Thyroid gland (tissue), 4 donors: ENCODE measurements around the gene DENND5A. TPM values are rescaled to one million over a fixed set of nuclear protein-coding genes. Genes with fewer than 3 reads are reported as not detected.

Experiments used
- DNase-seq, 2 donors: peaks; one replicate each; pipeline ENCODE4 v3.0.0-alpha.2; 2019
- H3K27ac ChIP-seq, 3 donors: fragments of 200-600 bp; sonication (generic); 1 replicate in 2 of 3; 2 replicates in 1 of 3; pipeline ENCODE4 v1.5.1; 2016 to 2019; ENCODE audit warnings: mild to moderate bottlenecking in 1 of 3, moderate library complexity in 1 of 3
- H3K27me3 ChIP-seq: fragments of 200-600 bp; sonication (generic); one replicate; pipeline ENCODE4 v1.5.1; 2019
- H3K36me3 ChIP-seq, 2 donors: fragments of 200-600 bp; sonication (generic); one replicate each; pipeline ENCODE4 v1.5.1; 2016 to 2019
- H3K4me1 ChIP-seq, 2 donors: fragments of 200-600 bp; sonication (generic); one replicate each; pipeline ENCODE4 v1.5.1; 2017 to 2019
- H3K4me3 ChIP-seq, 3 donors: fragments of 200-600 bp; sonication (generic); replicated peaks in 1 of 3; 1 replicate in 2 of 3; 2 replicates in 1 of 3; pipeline ENCODE4 v1.5.1; 2016; ENCODE audit warnings: mild to moderate bottlenecking in 1 of 3
- H3K9me3 ChIP-seq: fragments of 200-600 bp; sonication (generic); one replicate; pipeline ENCODE4 v1.5.1; 2017
- POLR2A ChIP-seq, 2 donors: fragments of 450-650 bp; IDR thresholded peaks; one replicate each; pipeline ENCODE4 v1.6.1; 2017; ENCODE audit warnings: antibody characterized with exemption in 2 of 2, mild to moderate bottlenecking in 2 of 2, moderate library complexity in 1 of 2
- WGBS, 2 donors: methylation state at CpG; one replicate each; pipeline ENCODE4 v1.1.5; 2017; 5-methylcytosine and 5-hydroxymethylcytosine counted together
- intact Hi-C: fragments of 100-400 bp; cut with DNase I; formaldehyde crosslinking; loops from one replicate; pipeline ENCODE4 v1.15.1; 2023
- total RNA-seq, 4 donors: library from RNA; depleted of rRNA; stranded (reverse); fragments of >200 nt; gene quantifications; one replicate each; pipeline ENCODE4 v1.2.3, GENCODE V29; 2016
- TF ChIP-seq, protein P1 (sequence below), 6 experiments: fragments of 200-600 bp in 3 of 6; fragments of 450-650 bp in 3 of 6; sonication (generic) in 3 of 6; IDR thresholded peaks; one replicate each; pipeline ENCODE4 v1.5.1; 2016 to 2019; ENCODE audit warnings: antibody characterized with exemption in 6 of 6, mild to moderate bottlenecking in 2 of 6, inconsistent platforms in 1 of 6, moderate library complexity in 1 of 6

DENND5A gene
- total RNA-seq, 4 donors from 2014 or later, result 45.6 to 80.8 (median 59.3) TPM

DNA sequence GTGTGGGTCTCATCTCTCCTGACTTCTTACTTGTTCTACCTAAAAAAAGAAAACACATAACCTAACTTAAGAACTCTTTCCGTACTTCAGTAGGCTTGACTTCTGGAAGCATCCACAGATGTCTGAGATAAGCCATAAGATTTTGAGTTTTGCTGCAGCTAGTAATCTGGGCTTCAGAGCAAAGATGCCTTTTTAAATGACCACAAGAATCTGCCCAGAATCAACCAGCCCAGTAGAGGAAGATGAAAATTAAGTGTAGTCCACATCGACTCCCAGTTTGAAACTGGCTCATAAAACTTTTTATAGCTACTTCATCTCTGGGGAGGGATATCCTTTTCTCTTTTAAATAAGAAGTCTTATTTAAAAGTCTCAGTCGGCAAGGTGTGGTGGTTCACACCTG, 10.7 kb downstream of the DENND5A start:
- no peak for TF ChIP-seq POLR2A (IDR thresholded peaks at IDR 0.05)
- TF ChIP-seq, protein P1, sequence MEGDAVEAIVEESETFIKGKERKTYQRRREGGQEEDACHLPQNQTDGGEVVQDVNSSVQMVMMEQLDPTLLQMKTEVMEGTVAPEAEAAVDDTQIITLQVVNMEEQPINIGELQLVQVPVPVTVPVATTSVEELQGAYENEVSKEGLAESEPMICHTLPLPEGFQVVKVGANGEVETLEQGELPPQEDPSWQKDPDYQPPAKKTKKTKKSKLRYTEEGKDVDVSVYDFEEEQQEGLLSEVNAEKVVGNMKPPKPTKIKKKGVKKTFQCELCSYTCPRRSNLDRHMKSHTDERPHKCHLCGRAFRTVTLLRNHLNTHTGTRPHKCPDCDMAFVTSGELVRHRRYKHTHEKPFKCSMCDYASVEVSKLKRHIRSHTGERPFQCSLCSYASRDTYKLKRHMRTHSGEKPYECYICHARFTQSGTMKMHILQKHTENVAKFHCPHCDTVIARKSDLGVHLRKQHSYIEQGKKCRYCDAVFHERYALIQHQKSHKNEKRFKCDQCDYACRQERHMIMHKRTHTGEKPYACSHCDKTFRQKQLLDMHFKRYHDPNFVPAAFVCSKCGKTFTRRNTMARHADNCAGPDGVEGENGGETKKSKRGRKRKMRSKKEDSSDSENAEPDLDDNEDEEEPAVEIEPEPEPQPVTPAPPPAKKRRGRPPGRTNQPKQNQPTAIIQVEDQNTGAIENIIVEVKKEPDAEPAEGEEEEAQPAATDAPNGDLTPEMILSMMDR (IDR thresholded peaks at IDR 0.05), result no peak
- no peak for DNase-seq
- 86 to 91% methylated on average over 3 of the region's 3 CpGs for WGBS, 2 donors
- peaks cover 0 to 16% of the 10 kb centered on the region in 2 donors for H3K4me1 ChIP-seq
- H3K27ac ChIP-seq, result no peak overlapping the region
- H3K36me3 ChIP-seq, result no peaks in the 10 kb centered on the region
- H3K27me3 ChIP-seq, result no peaks in the 10 kb centered on the region
- H3K9me3 ChIP-seq, result no peaks in the 10 kb centered on the region
- intact Hi-C loops, result no loop called here
- H3K4me3 ChIP-seq, result no peak overlapping the region

DNA sequence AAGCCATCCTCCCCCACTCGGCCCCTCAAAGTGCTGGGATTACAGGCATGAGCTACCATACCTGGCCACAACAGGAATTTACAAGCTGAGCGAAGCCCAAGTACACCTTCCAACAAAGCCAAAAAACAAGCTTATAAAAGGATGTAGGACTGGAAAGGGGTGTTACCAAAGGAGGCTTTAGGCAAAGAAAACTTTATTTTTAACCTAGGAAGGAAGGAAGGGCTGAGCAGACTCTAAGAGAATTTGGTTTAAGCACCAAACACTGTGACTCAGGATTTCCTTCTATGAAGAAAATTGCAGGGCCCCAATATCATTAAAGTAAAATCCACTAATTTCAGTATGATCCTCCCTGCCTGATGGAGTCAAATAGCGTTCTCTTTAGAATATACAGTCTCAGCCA, 12.1 kb downstream of the DENND5A start:
- Histone ChIP-seq H3K9me3 (no peaks in the 10 kb centered on the region), H3K27me3 (no peaks in the 10 kb centered on the region), H3K4me3 (no peak overlapping the region), H3K27ac (peak overlapping the region in 1 of 3 donors; percentile 7), H3K36me3 (no peaks in the 10 kb centered on the region), H3K4me1 (peaks cover 0 to 16% of the 10 kb centered on the region in 2 donors)
- intact Hi-C loops, result no loop called here
- no peak for DNase-seq
- WGBS, 2 donors, result 74 to 88% methylated on average over 3 of the region's 3 CpGs
- TF ChIP-seq, protein P1 (IDR thresholded peaks at IDR 0.05), result no peak
- no peak for TF ChIP-seq POLR2A (IDR thresholded peaks at IDR 0.05)

DNA sequence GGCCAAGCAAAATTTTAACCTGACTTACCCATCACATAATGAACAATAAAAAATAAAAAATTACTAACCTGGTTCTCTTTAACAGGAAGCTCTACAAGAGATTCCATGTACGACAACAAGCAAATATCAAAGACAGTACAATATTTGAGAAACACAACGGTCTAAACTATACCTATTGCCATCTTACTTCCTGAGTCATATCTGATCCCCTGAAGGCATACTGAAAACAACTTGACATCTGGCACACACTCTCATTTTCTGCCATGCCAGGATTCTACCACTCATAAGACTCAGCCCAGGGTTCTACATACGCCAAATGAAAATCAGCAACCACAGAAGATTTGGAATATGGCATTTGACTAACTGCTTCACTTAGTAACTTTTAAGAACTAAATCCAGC, 13.8 kb downstream of the DENND5A start:
- H3K4me1 ChIP-seq, result peaks cover 0 to 16% of the 10 kb centered on the region in 2 donors
- intact Hi-C loops, result no loop called here
- H3K27me3 ChIP-seq, result no peaks in the 10 kb centered on the region
- TF ChIP-seq, protein P1 (IDR thresholded peaks at IDR 0.05), result no peak
- no peak for TF ChIP-seq POLR2A (IDR thresholded peaks at IDR 0.05)
- WGBS, 2 donors, result 84 to 96% methylated on average over 3 of the region's 3 CpGs
- H3K27ac ChIP-seq, result no peak overlapping the region
- no peaks in the 10 kb centered on the region for H3K36me3 ChIP-seq
- H3K4me3 ChIP-seq, result no peak overlapping the region
- no peak for DNase-seq
- H3K9me3 ChIP-seq, result no peaks in the 10 kb centered on the region

DNA sequence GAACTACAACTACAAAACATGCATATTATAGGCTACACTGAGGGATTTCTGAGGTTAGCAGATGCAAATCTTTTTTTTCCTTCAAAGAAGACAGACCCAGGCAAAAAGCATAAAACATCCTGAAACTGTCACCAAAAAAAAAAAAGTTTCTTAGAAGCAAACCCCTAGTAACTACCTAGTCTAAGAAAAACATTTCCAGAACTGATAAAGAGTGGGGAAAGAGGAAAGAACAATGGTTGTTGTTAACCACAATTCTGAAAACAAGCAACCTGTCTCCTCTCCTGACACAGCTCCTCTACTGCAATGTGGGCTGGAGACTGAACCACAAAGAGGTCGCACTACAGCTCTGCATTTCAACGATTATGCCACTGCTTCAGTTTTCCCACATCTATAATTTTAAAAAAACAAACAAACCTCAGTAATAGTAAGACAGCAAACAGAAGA, 15.0 kb downstream of the DENND5A start:
- TF ChIP-seq, protein P1 (IDR thresholded peaks at IDR 0.05), result no peak
- TF ChIP-seq POLR2A (IDR thresholded peaks at IDR 0.05), result no peak
- intact Hi-C loops, result no loop called here
- Histone ChIP-seq H3K4me3 (no peak overlapping the region), H3K27me3 (no peaks in the 10 kb centered on the region), H3K27ac (no peak overlapping the region), H3K36me3 (no peaks in the 10 kb centered on the region), H3K9me3 (no peaks in the 10 kb centered on the region), H3K4me1 (peaks cover 0 to 16% of the 10 kb centered on the region in 2 donors)
- no peak for DNase-seq
- 42 to 46% methylated on average over 2 of the region's 2 CpGs for WGBS, 2 donors

DNA sequence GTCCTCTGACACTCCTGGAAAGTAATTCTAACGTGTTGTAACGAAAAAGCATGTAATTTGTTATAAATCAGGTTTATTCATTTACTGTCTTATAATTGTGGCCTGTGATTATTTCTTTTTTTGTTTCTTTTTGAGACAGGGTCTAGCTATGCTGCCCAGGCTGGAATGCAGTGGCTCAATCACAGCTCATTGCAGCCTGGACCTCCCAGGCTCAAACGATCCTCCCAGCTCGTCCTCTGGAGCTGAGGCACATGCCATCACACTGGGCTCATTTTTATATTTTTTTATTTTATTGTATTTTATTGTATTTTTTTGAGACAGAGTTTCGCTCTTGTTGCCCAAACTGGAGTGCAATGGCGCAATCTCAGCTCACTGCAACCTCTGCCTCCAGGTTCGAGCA, 15.9 kb downstream of the DENND5A start:
- H3K36me3 ChIP-seq, result no peaks in the 10 kb centered on the region
- no peak overlapping the region for H3K27ac ChIP-seq
- WGBS, 2 donors, result 88 to 90% methylated on average over 7 of the region's 7 CpGs
- peaks cover 0 to 16% of the 10 kb centered on the region in 2 donors for H3K4me1 ChIP-seq
- TF ChIP-seq POLR2A (IDR thresholded peaks at IDR 0.05), result no peak
- TF ChIP-seq, protein P1 (IDR thresholded peaks at IDR 0.05), result no peak
- no peak overlapping the region for H3K4me3 ChIP-seq
- no peaks in the 10 kb centered on the region for H3K27me3 ChIP-seq
- no peak for DNase-seq
- intact Hi-C loops, result no loop called here
- H3K9me3 ChIP-seq, result no peaks in the 10 kb centered on the region
